ENCODE results near the gene TBCB. TPM values are rescaled to one million over a fixed set of nuclear protein-coding genes. Genes with fewer than 3 reads are reported as not detected.
A peak's percentile ranks its signal among the peaks of the same experiment; 100 is the strongest.

The TBCB gene
- polyA plus RNA-seq, 3 donors, result 167 to 233 (median 178) TPM

GRCh38 chr19:36153126-36153525 is 37.9 kb downstream of the TBCB start:
- no peak overlapping the region for H3K4me3 Mint-ChIP-seq
- intact Hi-C loops (cut with micrococcal nuclease), result no loop called here
- no peaks in the 10 kb centered on the region for H3K9me3 Mint-ChIP-seq
- 98% methylated on average over 7 of the region's 10 CpGs for WGBS (ENCODE audit: insufficient coverage)
- H3K4me1 Mint-ChIP-seq, result peaks cover 21% of the 10 kb centered on the region
- Histone ChIP-seq H3K79me2 (ENCODE audit: insufficient read depth, low read length) (no peaks in the 10 kb centered on the region), H3K36me3 (replicated peaks in 1 of 2; ENCODE audit: control insufficient read depth in 1 of 2, insufficient read depth in 2 of 2, low read length in 2 of 2) (peaks cover 26 to 34% of the 10 kb centered on the region in 2 donors), H3K27me3 (ENCODE audit: control insufficient read depth in 2 of 2, insufficient read depth in 2 of 2, low read length in 2 of 2) (no peaks in the 10 kb centered on the region), H3K27ac (ENCODE audit: low read depth in 1 of 2, low read length in 2 of 2) (no peak overlapping the region), H3K4me2 (replicated peaks; ENCODE audit: extremely low read depth, low read length, poor library complexity, severe bottlenecking) (no peak overlapping the region), H3K4me3 (replicated peaks in 1 of 3; ENCODE audit: low read depth in 2 of 3, low read length in 3 of 3) (no peak overlapping the region), H4K20me1 (ENCODE audit: insufficient read depth, low read length) (peaks cover 47% of the 10 kb centered on the region), H3K9me3 (replicated peaks in 1 of 2; ENCODE audit: control insufficient read depth in 1 of 2, insufficient read depth in 1 of 2, low read length in 2 of 2) (no peaks in the 10 kb centered on the region), H3K4me1 (ENCODE audit: control insufficient read depth in 1 of 2, insufficient read depth in 2 of 2, low read length in 2 of 2) (peaks cover 8 to 22% of the 10 kb centered on the region in 2 donors), H2AFZ (ENCODE audit: insufficient read depth, low read depth, low read length, poor library complexity, severe bottlenecking) (no peak overlapping the region), H3K9ac (ENCODE audit: insufficient read depth, low read length, poor library complexity, severe bottlenecking) (no peak overlapping the region)
- H3K27me3 Mint-ChIP-seq (ENCODE audit: low read depth in 3 of 3), result peaks cover 0 to 8% (median 0%) of the 10 kb centered on the region in 3 donors
- peaks cover 36 to 49% of the 10 kb centered on the region in 2 donors for H3K36me3 Mint-ChIP-seq
- no peak for TF ChIP-seq CTCF (IDR thresholded peaks at IDR 0.05)
- H3K27ac Mint-ChIP-seq, result peak overlapping the region in 4 of 7 donors; percentile 13 to 56 (median 16)
- DNase-seq, result no peak

- H3K4me3 ChIP-seq (replicated peaks in 1 of 3; ENCODE audit: low read depth in 2 of 3, low read length in 3 of 3), result no peak overlapping the region
- H3K4me3 Mint-ChIP-seq, result no peak overlapping the region
- intact Hi-C loops (cut with micrococcal nuclease), result no loop called here
- no peaks in the 10 kb centered on the region for H3K27me3 ChIP-seq (ENCODE audit: control insufficient read depth in 2 of 2, insufficient read depth in 2 of 2, low read length in 2 of 2)
- H3K27ac Mint-ChIP-seq, result no peak overlapping the region
- H3K36me3 ChIP-seq (replicated peaks in 1 of 2; ENCODE audit: control insufficient read depth in 1 of 2, insufficient read depth in 2 of 2, low read length in 2 of 2), result peaks cover 4 to 15% of the 10 kb centered on the region in 2 donors
- no peak for DNase-seq
- H2AFZ ChIP-seq (ENCODE audit: insufficient read depth, low read depth, low read length, poor library complexity, severe bottlenecking), result no peak overlapping the region
- peaks cover 0 to 2% (median 0%) of the 10 kb centered on the region in 3 donors for H3K27me3 Mint-ChIP-seq (ENCODE audit: low read depth in 3 of 3)
- H3K27ac ChIP-seq (ENCODE audit: low read depth in 1 of 2, low read length in 2 of 2), result no peak overlapping the region
- H3K9ac ChIP-seq (ENCODE audit: insufficient read depth, low read length, poor library complexity, severe bottlenecking), result no peak overlapping the region
- no peaks in the 10 kb centered on the region for H4K20me1 ChIP-seq (ENCODE audit: insufficient read depth, low read length)
- H3K9me3 Mint-ChIP-seq, result peaks cover 0 to 3% (median 0%) of the 10 kb centered on the region in 7 donors
- H3K9me3 ChIP-seq (replicated peaks in 1 of 2; ENCODE audit: control insufficient read depth in 1 of 2, insufficient read depth in 1 of 2, low read length in 2 of 2), result no peaks in the 10 kb centered on the region
- no peaks in the 10 kb centered on the region for H3K4me1 ChIP-seq (ENCODE audit: control insufficient read depth in 1 of 2, insufficient read depth in 2 of 2, low read length in 2 of 2)
- H3K36me3 Mint-ChIP-seq, result peaks cover 26 to 46% of the 10 kb centered on the region in 2 donors
- H3K4me2 ChIP-seq (replicated peaks; ENCODE audit: extremely low read depth, low read length, poor library complexity, severe bottlenecking), result no peak overlapping the region
- H3K4me1 Mint-ChIP-seq, result no peaks in the 10 kb centered on the region
- no peaks in the 10 kb centered on the region for H3K79me2 ChIP-seq (ENCODE audit: insufficient read depth, low read length)
- WGBS (ENCODE audit: insufficient coverage), result 96% methylated on average over 5 of the region's 7 CpGs
- no peak for TF ChIP-seq CTCF (IDR thresholded peaks at IDR 0.05)
These were observed 45.7 kb downstream of the TBCB start for GRCh38 chr19:36160821-36161596.

Data from CD14-positive monocyte (primary cell).